Neuronal stem cell (in vitro differentiated cells): ENCODE results near the gene DOCK3.
"Not testable (repeated sequence)": the region's sequence is repeated elsewhere in the genome, so short reads cannot be mapped to it uniquely, and the experiment has no call there.

Source experiments
- DNase-seq: peaks from one replicate; pipeline ENCODE4 v3.0.0-alpha.2; 2013; ENCODE audit warnings: low spot score
- H2AFZ ChIP-seq: one replicate; pipeline ENCODE4 v1.6.1; 2013; ENCODE audit warnings: mild to moderate bottlenecking, low read length, inconsistent platforms
- H2AK5ac ChIP-seq: 2 replicates; pipeline ENCODE4 v1.6.1; 2013; ENCODE audit warnings: low read depth, mild to moderate bottlenecking, inconsistent platforms, low read length, moderate library complexity, mixed read lengths
- H2BK120ac ChIP-seq: 2 replicates; pipeline ENCODE4 v1.6.1; 2013; ENCODE audit warnings: low read depth, mild to moderate bottlenecking, inconsistent platforms, low read length, moderate library complexity, mixed read lengths
- H2BK12ac ChIP-seq: one replicate; pipeline ENCODE4 v1.6.1; 2013; ENCODE audit warnings: low read length, inconsistent platforms
- H2BK15ac ChIP-seq: 2 replicates; pipeline ENCODE4 v1.6.1; 2013; ENCODE audit warnings: mild to moderate bottlenecking, low read length, inconsistent platforms, mixed read lengths
- H2BK5ac ChIP-seq: one replicate; pipeline ENCODE4 v1.6.1; 2013; ENCODE audit warnings: inconsistent platforms, mild to moderate bottlenecking, low read length, moderate library complexity
- H3K14ac ChIP-seq: one replicate; pipeline ENCODE4 v1.6.1; 2013; ENCODE audit warnings: low read length, inconsistent platforms
- H3K18ac ChIP-seq: 2 replicates; pipeline ENCODE4 v1.6.1; 2013; ENCODE audit warnings: low read length, inconsistent platforms
- H3K23ac ChIP-seq: 2 replicates; pipeline ENCODE4 v1.6.1; 2013; ENCODE audit warnings: low read depth, mild to moderate bottlenecking, mixed read lengths, low read length, inconsistent platforms; ENCODE audit not compliant: poor library complexity
- H3K27ac ChIP-seq: replicated peaks from 3 replicates; pipeline ENCODE4 v1.5.1; 2013; ENCODE audit warnings: low read length, inconsistent platforms
- H3K27me3 ChIP-seq, 3 experiments: 2 replicates each; pipeline ENCODE4 v1.6.1; 2013; ENCODE audit warnings: low read length in 3 of 3, mild to moderate bottlenecking in 2 of 3, inconsistent platforms in 1 of 3, low read depth in 1 of 3, mixed read lengths in 1 of 3, moderate library complexity in 1 of 3; ENCODE audit not compliant: control insufficient read depth in 3 of 3, insufficient read depth in 3 of 3
- H3K36me3 ChIP-seq, 2 donors: replicated peaks in 1 of 2; 2 replicates each; pipeline ENCODE4 v1.6.1; 2013; ENCODE audit warnings: low read length in 2 of 2; ENCODE audit not compliant: control insufficient read depth in 2 of 2, insufficient read depth in 2 of 2
- H3K4ac ChIP-seq: 2 replicates; pipeline ENCODE4 v1.6.1; 2013; ENCODE audit warnings: inconsistent platforms, mild to moderate bottlenecking, low read length, moderate library complexity
- H3K4me1 ChIP-seq, 2 donors: 1 replicate in 1 of 2; 2 replicates in 1 of 2; pipeline ENCODE4 v1.6.1; 2013; ENCODE audit warnings: low read length in 2 of 2, low read depth in 1 of 2; ENCODE audit not compliant: control insufficient read depth in 2 of 2, insufficient read depth in 1 of 2
- H3K4me2 ChIP-seq: one replicate; pipeline ENCODE4 v1.6.1; 2013; ENCODE audit warnings: mild to moderate bottlenecking, low read length, inconsistent platforms; ENCODE audit not compliant: insufficient read depth, poor library complexity, severe bottlenecking
- H3K4me3 ChIP-seq, 2 donors: 2 replicates each; pipeline ENCODE4 v1.5.1; 2013; ENCODE audit warnings: low read length in 2 of 2, mild to moderate bottlenecking in 2 of 2, inconsistent platforms in 1 of 2, moderate library complexity in 1 of 2
- H3K79me1 ChIP-seq: one replicate; pipeline ENCODE4 v1.6.1; 2013; ENCODE audit warnings: low read depth, mild to moderate bottlenecking, inconsistent platforms, low read length, moderate library complexity
- H3K9ac ChIP-seq: one replicate; pipeline ENCODE4 v1.6.1; 2013; ENCODE audit warnings: mild to moderate bottlenecking, low read depth, low read length, inconsistent platforms; ENCODE audit not compliant: poor library complexity
- H3K9me3 ChIP-seq, 2 donors: replicated peaks in 1 of 2; 2 replicates each; pipeline versions ENCODE3 to v1.6.1; 2013; ENCODE audit warnings: low read length in 2 of 2, mild to moderate bottlenecking in 2 of 2, inconsistent platforms in 1 of 2, low read depth in 1 of 2, mixed read lengths in 1 of 2, moderate library complexity in 1 of 2; ENCODE audit not compliant: control insufficient read depth in 2 of 2, insufficient read depth in 1 of 2
- H4K8ac ChIP-seq: one replicate; pipeline ENCODE4 v1.6.1; 2013; ENCODE audit warnings: low read depth, mild to moderate bottlenecking, inconsistent platforms, low read length, moderate library complexity
- H4K91ac ChIP-seq: one replicate; pipeline ENCODE4 v1.6.1; 2013; ENCODE audit warnings: low read length, low read depth, mild to moderate bottlenecking, inconsistent platforms; ENCODE audit not compliant: poor library complexity
- whole genome bisulfite sequencing, 2 donors: extraction: QIAGEN DNeasy Blood & Tissue Kit; methylation state at CpG; one replicate each; pipeline ENCODE4 v1.1.7; 2013; ENCODE audit warnings: missing lambda C conversion rate in 2 of 2, mixed read lengths in 1 of 2; ENCODE audit not compliant: insufficient read length in 2 of 2, insufficient replicate concordance in 1 of 2; ENCODE audit errors: extremely low coverage in 2 of 2; 5-methylcytosine and 5-hydroxymethylcytosine counted together

Gene DOCK3

GRCh38 chr3:50876947-50877346, 202.2 kb downstream of the DOCK3 start:
- H3K4me2 ChIP-seq = no peak overlapping the region
- H3K18ac ChIP-seq = no peak overlapping the region
- H3K27me3 ChIP-seq = no peaks in the 10 kb centered on the region
- no peak overlapping the region for H2BK12ac ChIP-seq
- no peak overlapping the region for H2BK15ac ChIP-seq
- H3K27ac ChIP-seq = no peak overlapping the region
- no peak overlapping the region for H3K4me3 ChIP-seq
- H2BK120ac ChIP-seq = no peak overlapping the region
- peaks cover 0 to 11% of the 10 kb centered on the region in 2 donors for H3K4me1 ChIP-seq
- no peaks in the 10 kb centered on the region for H3K36me3 ChIP-seq
- no peak overlapping the region for H3K23ac ChIP-seq
- no peak overlapping the region for H3K9ac ChIP-seq
- H4K91ac ChIP-seq = no peak overlapping the region
- DNase-seq = no peak
- no peaks in the 10 kb centered on the region for H3K79me1 ChIP-seq
- no peak overlapping the region for H4K8ac ChIP-seq
- no peak overlapping the region for H2AK5ac ChIP-seq
- no CpG with 5 or more reads among the region's 2 CpGs for WGBS, 2 donors
- no peak overlapping the region for H3K4ac ChIP-seq
- H2AFZ ChIP-seq = no peak overlapping the region
- no peak overlapping the region for H2BK5ac ChIP-seq
- no peaks in the 10 kb centered on the region for H3K9me3 ChIP-seq
- H3K14ac ChIP-seq = no peak overlapping the region

- H3K14ac ChIP-seq, H3K9ac ChIP-seq, H2BK120ac ChIP-seq, H3K4me1 ChIP-seq, H3K27me3 ChIP-seq, H3K27ac ChIP-seq, H3K4ac ChIP-seq, H3K18ac ChIP-seq, H4K91ac ChIP-seq, H3K36me3 ChIP-seq, H2BK12ac ChIP-seq, H2AK5ac ChIP-seq, H3K4me3 ChIP-seq, H3K9me3 ChIP-seq, H2BK5ac ChIP-seq, H3K4me2 ChIP-seq, H2AFZ ChIP-seq, H3K79me1 ChIP-seq, H4K8ac ChIP-seq, H3K23ac ChIP-seq, DNase-seq, H2BK15ac ChIP-seq: not testable (repeated sequence)
- WGBS, 2 donors = no CpG with 5 or more reads among the region's 1 CpG
These were observed 208.0 kb downstream of the DOCK3 start for GRCh38 chr3:50882733-50883132.

DNA sequence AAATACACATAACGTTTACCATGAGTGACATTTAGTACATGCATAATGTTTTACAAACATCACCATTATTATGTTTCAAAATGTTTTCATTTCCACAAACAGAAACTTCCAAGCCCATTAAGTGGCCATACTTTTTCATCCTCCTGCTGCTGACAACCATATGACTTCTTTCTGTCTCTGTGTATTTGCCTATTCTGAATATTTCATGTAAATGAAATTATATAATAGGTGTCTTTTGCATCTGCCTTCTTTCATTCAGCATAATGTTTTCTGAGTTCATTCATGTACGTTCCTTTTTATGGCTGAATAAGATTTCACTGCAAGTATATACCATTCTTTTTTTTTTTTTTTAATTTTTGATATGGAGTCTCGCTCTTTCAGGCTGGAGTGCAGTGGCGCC, 209.0 kb downstream of the DOCK3 start:
- Histone ChIP-seq H2BK12ac (no peak overlapping the region), H3K27me3 (no peaks in the 10 kb centered on the region), H3K9ac (no peak overlapping the region), H3K36me3 (no peaks in the 10 kb centered on the region), H2BK5ac (no peak overlapping the region), H2BK120ac (no peak overlapping the region), H3K14ac (no peak overlapping the region), H3K18ac (no peak overlapping the region), H3K27ac (no peak overlapping the region), H3K4me3 (no peak overlapping the region), H3K4ac (no peak overlapping the region), H3K9me3 (no peaks in the 10 kb centered on the region), H3K79me1 (no peaks in the 10 kb centered on the region), H2AK5ac (no peak overlapping the region), H4K8ac (no peak overlapping the region), H3K23ac (no peak overlapping the region), H4K91ac (no peak overlapping the region), H2BK15ac (no peak overlapping the region), H3K4me2 (no peak overlapping the region), H3K4me1 (peaks cover 0 to 2% of the 10 kb centered on the region in 2 donors), H2AFZ (no peak overlapping the region)
- no CpG with 5 or more reads among the region's 4 CpGs for WGBS, 2 donors
- DNase-seq = no peak

GRCh38 chr3:50885070-50885850, 210.5 kb downstream of the DOCK3 start:
- no peak overlapping the region for H4K8ac ChIP-seq
- peaks cover 0 to 2% of the 10 kb centered on the region in 2 donors for H3K4me1 ChIP-seq
- no peak overlapping the region for H2BK15ac ChIP-seq
- no peaks in the 10 kb centered on the region for H3K27me3 ChIP-seq
- no peak overlapping the region for H3K14ac ChIP-seq
- no peak overlapping the region for H3K27ac ChIP-seq
- no peak overlapping the region for H3K23ac ChIP-seq
- H4K91ac ChIP-seq = no peak overlapping the region
- H3K9me3 ChIP-seq = no peaks in the 10 kb centered on the region
- no peaks in the 10 kb centered on the region for H3K36me3 ChIP-seq
- H3K79me1 ChIP-seq = no peaks in the 10 kb centered on the region
- no peak overlapping the region for H3K4me3 ChIP-seq
- H2AFZ ChIP-seq = no peak overlapping the region
- no peak overlapping the region for H3K18ac ChIP-seq
- H3K4me2 ChIP-seq = no peak overlapping the region
- no peak overlapping the region for H3K4ac ChIP-seq
- H2BK120ac ChIP-seq = no peak overlapping the region
- WGBS, 2 donors = no CpG with 5 or more reads among the region's 5 CpGs
- H2AK5ac ChIP-seq = no peak overlapping the region
- no peak overlapping the region for H2BK12ac ChIP-seq
- H3K9ac ChIP-seq = no peak overlapping the region
- H2BK5ac ChIP-seq = no peak overlapping the region
- peak; percentile 12 for DNase-seq
